GM21360 (cell line): ENCODE measurements around the gene BARHL1.

ENCODE experiments used
- ATAC-seq: cut with Tn5 transposase; IDR thresholded peaks from one replicate; pipeline ENCODE4 v1.9.1; 2021; ENCODE audit warnings: mild to moderate bottlenecking, moderate library complexity; ENCODE audit not compliant: unreplicated experiment

Gene BARHL1

GRCh38 chr9:132586830-132587591 is 4.6 kb downstream of the BARHL1 start:
- ATAC-seq: no peak

- no peak for ATAC-seq
These were observed 5.2 kb downstream of the BARHL1 start for GRCh38 chr9:132587592-132587955.

GRCh38 chr9:132588098-132588497 is 5.7 kb downstream of the BARHL1 start:
- ATAC-seq: no peak

- ATAC-seq: no peak
These were observed 6.2 kb downstream of the BARHL1 start for GRCh38 chr9:132588501-132589147.

- no peak for ATAC-seq
These were observed 7.0 kb downstream of the BARHL1 start for GRCh38 chr9:132589148-132590036.

GRCh38 chr9:132590037-132590317 is 7.6 kb downstream of the BARHL1 start:
- ATAC-seq: no peak

- no peak for ATAC-seq
These were observed 8.1 kb downstream of the BARHL1 start for GRCh38 chr9:132590318-132591182.

GRCh38 chr9:132591244-132591643 is 8.8 kb downstream of the BARHL1 start:
- ATAC-seq: no peak

- no peak for ATAC-seq
These were observed 9.4 kb downstream of the BARHL1 start for GRCh38 chr9:132591751-132592314.

- ATAC-seq: no peak
These were observed 10.0 kb downstream of the BARHL1 start for GRCh38 chr9:132592451-132592850.

- ATAC-seq: no peak
These were observed 12.0 kb downstream of the BARHL1 start for GRCh38 chr9:132594412-132594811.

- no peak for ATAC-seq
These were observed 12.9 kb downstream of the BARHL1 start for GRCh38 chr9:132595319-132595718.

- ATAC-seq: no peak
These were observed 13.8 kb downstream of the BARHL1 start for GRCh38 chr9:132596200-132596599.

GRCh38 chr9:132597073-132597775 is 14.8 kb downstream of the BARHL1 start:
- no peak for ATAC-seq

GRCh38 chr9:132600326-132600984 is 18.0 kb downstream of the BARHL1 start:
- ATAC-seq: no peak

GRCh38 chr9:132602207-132602606 is 19.8 kb downstream of the BARHL1 start:
- no peak for ATAC-seq

- no peak for ATAC-seq
These were observed 23.0 kb downstream of the BARHL1 start for GRCh38 chr9:132605387-132605786.

- ATAC-seq: no peak
These were observed 23.7 kb downstream of the BARHL1 start for GRCh38 chr9:132606066-132606465.

GRCh38 chr9:132609184-132609583 is 26.8 kb downstream of the BARHL1 start:
- ATAC-seq: no peak
